HepG2 (cell line): ENCODE measurements around the gene SPRED2. TPM values are rescaled to one million over a fixed set of nuclear protein-coding genes. Genes with fewer than 3 reads are reported as not detected.

Source experiments
- HNRNPLL ChIP-seq: fragments of 200-400 bp; formaldehyde crosslinking; IDR thresholded peaks from 2 replicates; pipeline ENCODE4 v1.6.1; 2017; ENCODE audit warnings: mild to moderate bottlenecking, low read depth, low read length; ENCODE audit not compliant: poor library complexity, severe bottlenecking
- KAT8 ChIP-seq: IDR thresholded peaks from 2 replicates; pipeline ENCODE4 v1.6.1; 2016; ENCODE audit warnings: missing genetic modification reagents, missing compliant biosample characterization
- MIER3 ChIP-seq: IDR thresholded peaks from 2 replicates; pipeline ENCODE4 v1.6.1; 2016; ENCODE audit warnings: missing compliant biosample characterization, borderline replicate concordance
- PHF21A ChIP-seq: sonication (generic); formaldehyde crosslinking; IDR thresholded peaks from 2 replicates; pipeline ENCODE4 v1.5.0; 2020; ENCODE audit warnings: mild to moderate bottlenecking, missing genetic modification reagents
- SMAD9 ChIP-seq: sonication (generic); formaldehyde crosslinking; IDR thresholded peaks from 2 replicates; pipeline ENCODE4 v1.5.1; 2020; ENCODE audit warnings: mild to moderate bottlenecking, missing genetic modification reagents
- SMARCE1 ChIP-seq: fragments of 450-650 bp; IDR thresholded peaks from 2 replicates; pipeline ENCODE4 v1.6.1; 2017; ENCODE audit warnings: borderline replicate concordance
- SRF ChIP-seq: IDR thresholded peaks from 2 replicates; pipeline ENCODE4 v1.6.1; 2011; ENCODE audit warnings: mild to moderate bottlenecking, low read depth, low read length, moderate library complexity
- SRSF9 ChIP-seq: fragments of 200-400 bp; formaldehyde crosslinking; IDR thresholded peaks from 2 replicates; pipeline ENCODE4 v1.6.1; 2018; ENCODE audit warnings: borderline replicate concordance, mild to moderate bottlenecking, low read depth, low read length; ENCODE audit not compliant: insufficient read depth, poor library complexity, severe bottlenecking
- ZBTB21 ChIP-seq: sonication (generic); formaldehyde crosslinking; IDR thresholded peaks from 2 replicates; pipeline ENCODE4 v1.4.0; 2020; ENCODE audit warnings: missing genetic modification reagents
- ZFP36L1 ChIP-seq: sonication (generic); formaldehyde crosslinking; IDR thresholded peaks from 2 replicates; pipeline ENCODE4 v1.8.0; 2022; ENCODE audit warnings: mild to moderate bottlenecking, missing genetic modification reagents, moderate library complexity
- ZIK1 ChIP-seq: sonication (generic); formaldehyde crosslinking; IDR thresholded peaks from 2 replicates; pipeline ENCODE4 v1.5.0; 2020; ENCODE audit warnings: mild to moderate bottlenecking, low read depth, missing genetic modification reagents, borderline replicate concordance
- ZKSCAN5 ChIP-seq: sonication (generic); formaldehyde crosslinking; IDR thresholded peaks from 2 replicates; pipeline ENCODE4 v1.5.1; 2020; ENCODE audit warnings: mild to moderate bottlenecking, missing genetic modification reagents
- ZNF124 ChIP-seq: sonication (generic); formaldehyde crosslinking; IDR thresholded peaks from 2 replicates; pipeline ENCODE4 v1.4.0; 2020; ENCODE audit warnings: missing genetic modification reagents
- ZNF570 ChIP-seq: sonication (generic); formaldehyde crosslinking; IDR thresholded peaks from 2 replicates; pipeline ENCODE4 v1.4.0; 2020; ENCODE audit warnings: mild to moderate bottlenecking, missing genetic modification reagents, borderline replicate concordance
- ZNF670 ChIP-seq: sonication (generic); formaldehyde crosslinking; IDR thresholded peaks from 2 replicates; pipeline ENCODE4 v1.8.0; 2022; ENCODE audit warnings: mild to moderate bottlenecking, missing genetic modification reagents, borderline replicate concordance
- ZNF879 ChIP-seq: sonication (generic); formaldehyde crosslinking; IDR thresholded peaks from 2 replicates; pipeline ENCODE4 v1.8.1; 2023; ENCODE audit warnings: missing genetic modification reagents
- polyA plus RNA-seq, 8 experiments: library from polyadenylated mRNA; depleted of rRNA in 3 of 8; stranded (reverse) in 7 of 8; unstranded in 1 of 8; fragments of >200 nt; fragmentation: Illumina TruSeq in 4 of 8; extraction: Trizol in 4 of 8; gene quantifications; 2 replicates each; pipeline versions ENCODE4 v1.2.1 to v1.2.3, GENCODE V29; 2011 to 2016; ENCODE audit warnings: low read depth in 4 of 8, missing spikeins in 1 of 8, mixed read lengths in 1 of 8; ENCODE audit not compliant: insufficient read depth in 1 of 8
- total RNA-seq, 5 experiments: library from RNA; depleted of rRNA; stranded (reverse); fragments of >200 nt; fragmentation: Illumina TruSeq; extraction: Trizol; gene quantifications; 2 replicates each; pipeline ENCODE4 v1.2.3, GENCODE V29; 2016; ENCODE audit warnings: low read depth in 1 of 5
- TF ChIP-seq, protein P1 (sequence below): sonication (generic); formaldehyde crosslinking; IDR thresholded peaks from 2 replicates; pipeline ENCODE4 v1.5.0; 2020; ENCODE audit warnings: mild to moderate bottlenecking, missing genetic modification reagents, borderline replicate concordance
- TF ChIP-seq, protein P2 (sequence below): sonication (generic); formaldehyde crosslinking; IDR thresholded peaks from 2 replicates; pipeline ENCODE4 v1.5.1; 2020; ENCODE audit warnings: missing genetic modification reagents, mild to moderate bottlenecking, borderline replicate concordance
- TF ChIP-seq, protein P3 (sequence below): IDR thresholded peaks from 2 replicates; pipeline ENCODE4 v1.6.1; 2016; ENCODE audit warnings: missing biosample characterization, missing genetic modification reagents, low read depth
- TF ChIP-seq, protein P4 (sequence below): sonication (generic); formaldehyde crosslinking; IDR thresholded peaks from 2 replicates; pipeline ENCODE4 v1.8.1; 2023; ENCODE audit warnings: mild to moderate bottlenecking, inconsistent platforms, moderate library complexity, missing genetic modification reagents, borderline replicate concordance
- TF ChIP-seq, protein P5 (sequence below): sonication (generic); formaldehyde crosslinking; IDR thresholded peaks from 2 replicates; pipeline ENCODE4 v1.4.0; 2020; ENCODE audit warnings: mild to moderate bottlenecking, missing genetic modification reagents

The SPRED2 gene
- total and polyA plus RNA-seq, 2 of the 13 experiments (the other 11 are each of a cell fraction or from before 2014, with no cell fraction given), result 13.0 to 37.0 TPM

DNA sequence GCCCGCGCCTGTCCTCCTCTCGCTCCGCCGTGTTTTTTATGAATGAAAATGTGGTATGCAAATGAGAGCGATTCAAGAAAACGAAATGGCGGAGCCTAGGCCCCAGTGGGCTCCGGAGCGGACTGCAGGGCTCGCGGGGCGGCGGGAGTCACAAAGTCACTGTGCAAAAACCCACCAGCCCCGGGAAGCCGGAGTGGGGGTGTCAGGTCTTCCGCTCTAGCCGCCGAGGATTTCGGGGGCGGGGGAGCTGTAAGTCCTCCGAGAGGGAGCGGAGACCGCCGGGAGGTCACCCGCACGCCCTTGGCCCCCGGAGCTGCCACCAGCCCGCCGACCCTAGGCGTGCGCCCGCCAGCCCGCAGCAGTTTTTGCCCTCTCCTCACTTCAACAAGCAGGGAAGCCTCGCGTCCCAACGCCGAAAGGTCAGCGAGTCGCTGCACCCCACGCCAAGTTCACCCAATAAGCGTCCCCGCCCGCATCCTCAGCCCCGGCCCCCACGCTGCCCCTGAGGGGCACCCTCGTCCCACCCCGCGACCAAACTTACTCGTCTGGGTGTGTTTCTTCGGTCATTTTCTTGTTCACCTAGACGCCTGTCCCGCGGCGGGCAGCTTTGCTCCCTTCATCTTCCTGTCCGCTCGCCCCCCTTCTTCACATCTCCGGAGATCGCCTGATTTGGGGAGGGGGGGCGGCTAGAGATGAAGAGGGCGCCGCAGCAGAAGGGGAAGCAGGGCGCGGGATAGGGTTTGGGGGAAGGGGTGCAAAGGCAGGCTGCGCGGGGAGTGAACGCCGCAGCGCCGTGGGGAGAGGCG is 775 bp downstream of the SPRED2 start (continued):
- TF ChIP-seq, protein P1, sequence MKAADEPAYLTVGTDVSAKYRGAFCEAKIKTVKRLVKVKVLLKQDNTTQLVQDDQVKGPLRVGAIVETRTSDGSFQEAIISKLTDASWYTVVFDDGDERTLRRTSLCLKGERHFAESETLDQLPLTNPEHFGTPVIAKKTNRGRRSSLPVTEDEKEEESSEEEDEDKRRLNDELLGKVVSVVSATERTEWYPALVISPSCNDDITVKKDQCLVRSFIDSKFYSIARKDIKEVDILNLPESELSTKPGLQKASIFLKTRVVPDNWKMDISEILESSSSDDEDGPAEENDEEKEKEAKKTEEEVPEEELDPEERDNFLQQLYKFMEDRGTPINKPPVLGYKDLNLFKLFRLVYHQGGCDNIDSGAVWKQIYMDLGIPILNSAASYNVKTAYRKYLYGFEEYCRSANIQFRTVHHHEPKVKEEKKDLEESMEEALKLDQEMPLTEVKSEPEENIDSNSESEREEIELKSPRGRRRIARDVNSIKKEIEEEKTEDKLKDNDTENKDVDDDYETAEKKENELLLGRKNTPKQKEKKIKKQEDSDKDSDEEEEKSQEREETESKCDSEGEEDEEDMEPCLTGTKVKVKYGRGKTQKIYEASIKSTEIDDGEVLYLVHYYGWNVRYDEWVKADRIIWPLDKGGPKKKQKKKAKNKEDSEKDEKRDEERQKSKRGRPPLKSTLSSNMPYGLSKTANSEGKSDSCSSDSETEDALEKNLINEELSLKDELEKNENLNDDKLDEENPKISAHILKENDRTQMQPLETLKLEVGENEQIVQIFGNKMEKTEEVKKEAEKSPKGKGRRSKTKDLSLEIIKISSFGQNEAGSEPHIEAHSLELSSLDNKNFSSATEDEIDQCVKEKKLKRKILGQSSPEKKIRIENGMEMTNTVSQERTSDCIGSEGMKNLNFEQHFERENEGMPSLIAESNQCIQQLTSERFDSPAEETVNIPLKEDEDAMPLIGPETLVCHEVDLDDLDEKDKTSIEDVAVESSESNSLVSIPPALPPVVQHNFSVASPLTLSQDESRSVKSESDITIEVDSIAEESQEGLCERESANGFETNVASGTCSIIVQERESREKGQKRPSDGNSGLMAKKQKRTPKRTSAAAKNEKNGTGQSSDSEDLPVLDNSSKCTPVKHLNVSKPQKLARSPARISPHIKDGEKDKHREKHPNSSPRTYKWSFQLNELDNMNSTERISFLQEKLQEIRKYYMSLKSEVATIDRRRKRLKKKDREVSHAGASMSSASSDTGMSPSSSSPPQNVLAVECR (CRISPR knock-in tag), result no peak; the same call in none of the 2 replicates
- TF ChIP-seq, protein P2, sequence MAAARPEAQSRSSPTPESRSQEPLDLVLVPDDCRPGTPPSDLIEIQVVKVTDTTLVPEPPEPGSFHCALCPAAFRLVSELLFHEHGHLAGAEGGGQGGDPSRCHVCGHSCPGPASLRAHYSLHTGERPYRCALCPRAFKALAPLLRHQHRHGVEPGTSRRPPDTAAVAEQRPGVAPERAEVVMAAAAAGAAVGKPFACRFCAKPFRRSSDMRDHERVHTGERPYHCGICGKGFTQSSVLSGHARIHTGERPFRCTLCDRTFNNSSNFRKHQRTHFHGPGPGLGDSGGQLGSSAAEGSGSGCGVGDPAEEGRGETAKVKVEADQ (CRISPR knock-in tag), result peak; percentile 67; the same call in 1 of the 2 replicates
- TF ChIP-seq KAT8 (CRISPR knock-in tag), result no peak
- TF ChIP-seq ZFP36L1 (CRISPR knock-in tag), result no peak
- TF ChIP-seq SRSF9, result no peak
- peak; percentile 53; the same call in 1 of the 2 replicates for TF ChIP-seq ZKSCAN5
- no peak for TF ChIP-seq SMAD9 (CRISPR knock-in tag)
- TF ChIP-seq, protein P3, sequence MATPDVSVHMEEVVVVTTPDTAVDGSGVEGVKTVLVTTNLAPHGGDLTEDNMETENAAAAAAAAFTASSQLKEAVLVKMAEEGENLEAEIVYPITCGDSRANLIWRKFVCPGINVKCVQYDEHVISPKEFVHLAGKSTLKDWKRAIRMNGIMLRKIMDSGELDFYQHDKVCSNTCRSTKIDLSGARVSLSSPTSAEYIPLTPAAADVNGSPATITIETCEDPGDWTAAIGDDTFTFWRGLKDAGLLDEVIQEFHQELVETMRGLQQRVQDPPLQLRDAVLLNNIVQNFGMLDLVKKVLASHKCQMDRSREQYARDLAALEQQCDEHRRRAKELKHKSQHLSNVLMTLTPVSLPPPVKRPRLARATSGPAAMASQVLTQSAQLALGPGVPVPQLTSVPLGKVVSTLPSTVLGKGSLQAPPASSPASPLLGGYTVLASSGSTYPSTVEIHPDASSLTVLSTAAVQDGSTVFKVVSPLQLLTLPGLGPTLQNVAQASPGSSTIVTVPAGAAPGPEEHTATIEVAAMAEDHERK (CRISPR knock-in tag), result no peak
- TF ChIP-seq HNRNPLL, result peak; percentile 44
- TF ChIP-seq ZNF124 (CRISPR knock-in tag), result no peak
- no peak for TF ChIP-seq ZBTB21 (CRISPR knock-in tag)
- TF ChIP-seq MIER3, result no peak
- TF ChIP-seq, protein P4, sequence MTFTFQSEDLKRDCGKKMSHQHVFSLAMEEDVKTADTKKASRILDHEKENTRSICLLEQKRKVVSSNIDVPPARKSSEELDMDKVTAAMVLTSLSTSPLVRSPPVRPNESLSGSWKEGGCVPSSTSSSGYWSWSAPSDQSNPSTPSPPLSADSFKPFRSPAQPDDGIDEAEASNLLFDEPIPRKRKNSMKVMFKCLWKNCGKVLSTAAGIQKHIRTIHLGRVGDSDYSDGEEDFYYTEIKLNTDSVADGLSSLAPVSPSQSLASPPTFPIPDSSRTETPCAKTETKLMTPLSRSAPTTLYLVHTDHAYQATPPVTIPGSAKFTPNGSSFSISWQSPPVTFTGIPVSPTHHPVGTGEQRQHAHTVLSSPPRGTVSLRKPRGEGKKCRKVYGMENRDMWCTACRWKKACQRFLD (CRISPR knock-in tag), result 0 out of 2 replicates have a peak, but pooled peaks have one; percentile 14
- TF ChIP-seq SRF, result no peak
- no peak for TF ChIP-seq ZIK1 (CRISPR knock-in tag)
- TF ChIP-seq ZNF879 (CRISPR knock-in tag), result no peak
- no peak for TF ChIP-seq ZNF570 (CRISPR knock-in tag)
- TF ChIP-seq ZNF670 (CRISPR knock-in tag), result 0 out of 2 replicates have a peak, but pooled peaks have one; percentile 29
- no peak for TF ChIP-seq SMARCE1
- 0 out of 2 replicates have a peak, but pooled peaks have one; percentile 28 for TF ChIP-seq PHF21A (CRISPR knock-in tag)
- TF ChIP-seq, protein P5, sequence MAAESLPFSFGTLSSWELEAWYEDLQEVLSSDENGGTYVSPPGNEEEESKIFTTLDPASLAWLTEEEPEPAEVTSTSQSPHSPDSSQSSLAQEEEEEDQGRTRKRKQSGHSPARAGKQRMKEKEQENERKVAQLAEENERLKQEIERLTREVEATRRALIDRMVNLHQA, result no peak
